ENCODE measurements around the gene ZNF182.
"Not testable (repeated sequence)": the region's sequence is repeated elsewhere in the genome, so short reads cannot be mapped to it uniquely, and the experiment has no call there.

Gene ZNF182

DNA sequence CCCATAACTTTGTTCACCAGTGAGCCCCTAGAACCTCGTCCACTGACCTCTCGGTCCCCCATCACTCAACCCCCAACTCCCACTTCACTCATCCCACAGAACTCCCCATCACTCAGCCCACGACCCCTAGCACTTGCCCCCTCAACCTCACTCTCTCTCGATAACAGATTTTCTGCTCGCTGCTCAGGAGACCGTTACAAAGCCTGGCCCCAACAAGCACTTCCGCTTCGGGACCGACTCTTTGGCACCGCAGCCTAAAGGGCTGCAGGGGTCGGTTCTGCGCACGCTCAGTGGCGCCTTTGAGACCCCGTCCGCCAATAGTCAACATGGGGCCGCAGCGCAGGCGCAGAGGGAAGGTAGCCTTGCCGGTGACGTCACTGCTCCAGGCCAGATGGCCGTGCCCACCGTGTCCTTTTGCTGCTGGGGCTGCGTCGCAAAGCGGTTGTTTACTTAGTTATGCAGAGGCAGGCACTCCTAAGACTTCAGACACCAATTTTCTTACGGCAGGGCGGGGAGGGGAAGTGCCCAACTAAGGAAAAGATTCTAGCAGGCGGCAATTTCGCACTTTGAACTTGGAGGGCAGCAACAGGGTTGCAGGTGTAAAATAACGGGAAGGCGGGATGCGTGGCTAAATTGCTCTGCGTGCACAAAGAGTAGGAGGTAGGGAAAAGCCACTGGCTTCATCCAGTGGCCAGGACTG is at the start of gene ZNF182:
TSS of gene ZNF182 (minus strand) at position 232 of the 700 bp plus-strand sequence. CDS start 1,380 bp downstream, outside the sequence.
- DNase-seq (ENCODE audit: low read depth), result peak; percentile 73

DNA sequence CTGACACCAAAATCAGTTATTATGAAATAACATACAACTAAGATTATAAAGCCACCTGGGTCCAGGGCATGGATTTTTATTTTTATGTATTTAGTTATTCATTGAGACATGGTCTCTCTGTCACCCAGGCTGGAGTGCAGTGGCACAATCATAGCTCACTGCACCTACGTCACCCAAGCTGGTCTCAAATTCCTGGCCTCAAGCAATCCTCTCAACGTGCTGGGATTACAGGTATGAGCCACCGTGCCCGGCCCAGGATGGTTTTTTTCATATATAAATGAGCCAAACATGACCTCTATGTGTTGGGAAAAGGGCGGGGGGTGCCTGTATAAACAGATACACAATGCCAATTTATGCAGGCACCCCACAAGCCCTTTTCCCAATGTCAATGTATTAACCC is 43.1 kb upstream of the ZNF182 start:
- DNase-seq (ENCODE audit: low read depth), result no peak

DNA sequence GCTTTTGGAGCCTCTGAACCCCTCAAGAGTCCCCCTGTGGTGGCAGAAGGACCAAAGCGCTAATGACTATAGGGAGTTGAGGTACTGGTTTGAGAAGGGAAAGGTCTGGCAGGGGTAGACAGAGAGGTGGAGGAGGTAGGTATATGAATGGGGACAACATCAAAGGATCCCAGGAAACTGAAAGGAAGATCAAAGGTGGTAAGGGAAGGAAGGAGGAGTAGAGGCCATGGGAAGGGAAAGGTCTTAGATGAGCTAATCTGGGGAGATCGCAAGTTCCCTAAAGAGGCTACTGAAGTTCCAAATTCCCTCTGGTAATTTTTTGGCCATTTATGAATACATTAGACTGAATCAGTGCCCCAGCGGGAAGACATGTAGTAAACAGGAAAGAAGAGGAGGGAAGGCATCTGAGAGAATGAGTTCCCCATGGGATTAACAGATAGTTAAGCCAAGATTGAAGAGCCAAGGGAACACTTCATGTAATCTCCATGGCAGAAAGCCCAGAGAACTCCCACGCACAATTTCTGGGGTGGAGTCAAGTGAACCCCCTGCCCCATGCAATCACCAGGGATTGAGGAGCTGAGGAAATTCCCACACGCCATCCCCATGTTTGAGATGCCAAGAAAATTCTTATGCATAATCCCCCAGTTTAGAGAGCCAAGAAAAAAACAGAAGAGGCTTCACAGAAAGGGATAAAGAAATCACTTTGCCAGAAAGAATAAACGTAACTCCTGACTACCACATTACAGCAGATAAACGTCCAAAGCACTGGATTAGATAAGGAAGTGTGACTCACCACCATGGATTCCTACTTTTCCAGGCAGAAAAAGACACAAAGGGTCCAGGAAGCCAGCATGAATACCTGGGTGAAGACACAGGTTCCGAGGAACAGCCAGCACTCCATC is 41.9 kb upstream of the ZNF182 start:
- peak; percentile 33 for DNase-seq (ENCODE audit: low read depth)

DNA sequence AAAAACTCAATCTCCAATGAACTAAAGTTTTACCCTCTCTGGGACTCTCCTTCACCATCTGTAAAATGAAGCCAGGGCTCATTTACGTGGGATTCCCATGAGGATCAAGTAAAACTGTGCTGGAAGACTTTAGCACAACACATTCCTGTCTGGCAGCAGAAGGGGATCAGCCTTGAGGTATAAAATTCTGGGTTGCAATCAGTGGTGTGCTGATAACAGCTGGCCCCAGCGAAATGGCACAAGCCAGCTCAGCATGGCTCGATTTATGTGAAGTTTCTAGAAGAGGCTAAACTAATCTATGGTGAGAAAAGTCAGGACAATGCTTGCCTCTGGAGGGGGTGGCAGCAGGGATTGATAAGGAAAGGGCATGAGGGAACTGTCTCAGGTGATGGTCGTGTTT is 39.3 kb upstream of the ZNF182 start:
- no peak for DNase-seq (ENCODE audit: low read depth)

DNA sequence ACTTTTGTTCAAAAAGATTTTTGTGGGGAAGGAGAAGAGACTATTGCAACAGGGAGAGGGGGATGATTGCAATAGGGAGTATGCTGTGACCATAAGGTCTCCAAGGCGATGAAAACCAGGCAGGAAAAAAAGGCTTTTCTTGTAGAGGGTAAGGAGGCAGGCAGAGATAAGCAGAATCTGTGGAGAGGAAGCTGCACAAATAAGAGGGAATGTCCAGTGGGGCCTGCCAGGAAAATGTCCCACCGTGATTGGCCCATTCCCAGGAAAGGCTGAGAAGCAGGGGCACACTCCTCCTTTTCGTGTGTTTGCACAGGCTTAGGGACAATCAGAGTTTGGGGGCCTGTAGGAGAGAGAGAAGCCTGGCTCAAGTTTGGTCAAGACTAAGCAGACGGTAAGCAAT is 32.1 kb upstream of the ZNF182 start:
- DNase-seq (ENCODE audit: low read depth), result no peak

DNA sequence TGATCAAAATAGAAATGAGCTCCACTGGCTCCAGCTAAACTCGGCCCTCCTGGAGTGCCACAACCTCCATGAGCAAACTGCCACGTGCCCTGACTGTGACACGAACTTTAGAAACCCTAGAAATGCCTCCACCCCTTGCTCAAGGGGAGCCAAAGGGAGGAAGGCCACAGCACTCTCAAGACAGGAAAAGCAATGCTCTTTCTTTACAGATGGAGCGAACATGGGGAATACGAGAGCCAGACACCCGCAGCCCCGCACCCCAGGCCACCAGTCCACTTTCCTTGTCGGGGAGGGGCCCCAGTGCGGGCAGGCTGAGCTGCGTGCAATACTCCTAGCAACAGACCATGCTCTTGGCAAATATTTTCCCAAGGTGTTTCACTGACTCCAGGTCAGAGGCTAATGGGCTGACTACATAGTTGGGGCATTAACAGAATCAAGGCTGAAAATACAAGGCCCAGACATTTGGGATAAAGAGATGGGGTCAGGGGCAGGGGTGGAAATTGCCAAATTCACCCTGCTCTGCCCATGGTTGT is 26.9 kb upstream of the ZNF182 start:
- DNase-seq (ENCODE audit: low read depth), result not testable (repeated sequence)

DNA sequence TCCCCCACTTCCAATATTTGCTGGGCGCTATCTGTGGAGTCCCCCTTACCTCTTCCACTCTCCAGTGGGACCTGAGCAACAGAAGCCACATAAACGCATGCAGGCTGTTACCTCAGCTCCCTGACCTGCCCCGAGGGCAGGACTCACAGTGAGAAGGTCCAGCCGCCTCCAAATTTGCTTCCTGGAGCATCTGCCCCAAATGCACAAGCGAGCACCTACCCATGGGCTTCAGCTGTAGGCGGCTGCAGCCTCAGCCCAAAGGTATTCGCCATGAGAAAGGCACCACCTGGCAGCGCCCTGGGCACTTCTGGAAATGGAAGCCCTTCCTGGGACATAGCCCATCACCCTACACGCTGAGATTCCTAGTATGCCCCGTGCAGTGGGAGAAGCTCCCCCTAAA is 26.4 kb upstream of the ZNF182 start:
- DNase-seq (ENCODE audit: low read depth), result no peak

DNA sequence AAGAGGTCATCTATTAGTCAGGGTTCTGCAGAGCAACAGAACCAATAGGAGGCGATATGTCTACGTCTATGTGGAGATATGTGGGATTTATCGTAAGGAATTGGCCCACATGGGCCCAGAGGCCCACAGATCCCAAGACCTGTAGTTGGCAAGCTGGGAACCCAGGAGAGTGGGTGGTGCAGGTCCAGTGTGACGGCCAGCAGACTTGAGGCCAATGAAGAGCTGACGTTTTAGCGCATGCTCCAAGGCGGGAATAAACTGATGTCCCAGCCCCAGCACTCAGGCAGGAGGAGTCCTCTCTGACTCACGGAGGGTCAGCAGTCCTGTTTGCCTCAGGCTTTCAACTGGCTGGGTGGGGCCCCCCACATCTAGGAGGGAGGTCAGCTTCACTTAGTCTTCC is 24.3 kb upstream of the ZNF182 start:
- DNase-seq (ENCODE audit: low read depth), result no peak

DNA sequence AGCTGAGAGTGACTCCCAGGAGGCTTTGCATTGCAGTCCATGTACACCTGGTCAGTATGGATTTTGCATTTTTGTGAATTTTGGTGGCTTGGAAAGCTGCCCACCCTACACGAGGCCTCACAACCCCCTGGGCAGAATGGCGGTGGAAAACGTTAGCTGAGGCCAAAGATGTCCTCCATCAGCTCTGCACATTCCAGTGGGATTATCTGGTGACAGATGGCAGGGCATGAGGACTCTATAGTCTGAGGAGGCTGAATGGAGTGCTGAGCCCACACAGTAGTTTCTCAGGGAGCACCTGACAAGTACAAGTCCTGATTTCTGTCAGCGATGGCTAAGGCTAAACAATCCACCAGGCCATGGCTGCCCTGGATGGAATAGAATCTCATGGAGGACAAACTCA is 23.8 kb upstream of the ZNF182 start:
- DNase-seq (ENCODE audit: low read depth), result not testable (repeated sequence)

DNA sequence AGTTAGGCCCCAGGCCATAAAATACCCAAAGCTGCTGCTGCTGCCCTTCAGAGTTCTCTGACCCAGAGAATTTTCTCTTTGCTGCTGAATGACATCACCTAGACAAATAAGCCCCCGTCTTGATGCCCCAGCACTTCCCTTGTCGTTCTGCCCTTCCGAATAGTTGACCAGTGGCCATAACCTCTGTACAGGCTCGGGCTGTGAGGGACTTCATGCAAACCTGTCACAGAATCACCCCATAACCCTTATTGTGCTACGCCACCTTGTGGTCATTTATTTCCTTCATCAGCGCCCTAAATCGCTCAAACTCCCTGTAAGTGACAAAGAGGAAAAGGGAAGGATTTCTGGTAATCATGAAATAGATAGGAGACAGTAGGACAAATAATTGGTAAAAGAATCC is 21.8 kb upstream of the ZNF182 start:
- DNase-seq (ENCODE audit: low read depth), result peak; percentile 33

DNA sequence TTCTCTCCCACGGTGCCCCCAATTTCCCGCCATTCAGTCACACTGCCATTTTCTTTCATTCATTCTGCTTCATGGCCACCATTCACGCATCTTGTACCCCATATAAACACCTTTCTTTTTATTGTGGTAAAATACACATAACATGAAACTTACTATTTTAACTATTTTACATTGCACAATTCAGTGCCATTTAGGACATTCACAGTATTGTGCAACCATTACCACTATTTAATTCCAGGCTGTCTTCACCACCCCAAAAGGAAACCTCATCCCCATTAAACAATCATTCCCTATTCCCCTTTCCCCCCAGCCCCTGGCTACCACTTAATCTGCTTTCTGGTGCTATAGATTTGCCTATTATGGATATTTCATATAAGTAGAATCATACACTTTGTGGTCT is 18.9 kb upstream of the ZNF182 start:
- no peak for DNase-seq (ENCODE audit: low read depth)

DNA sequence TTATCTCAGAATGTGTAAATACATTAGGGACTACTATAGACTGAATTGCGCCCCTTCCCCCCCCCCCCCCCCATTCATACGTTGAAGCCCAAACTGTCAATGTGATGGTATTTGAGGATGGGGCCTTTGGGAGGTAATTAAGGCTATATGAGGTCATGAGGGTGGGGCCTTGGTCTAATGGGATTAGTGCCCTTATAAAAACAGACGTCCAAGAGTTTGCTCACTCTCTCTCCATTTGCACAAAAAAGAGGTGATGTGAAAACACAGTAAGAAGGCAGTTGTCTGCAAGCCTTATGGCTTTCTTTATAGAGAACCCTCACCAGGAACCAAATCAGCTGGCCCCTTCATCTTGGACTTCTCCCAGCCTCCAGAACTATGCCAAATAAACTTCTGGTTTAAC is 18.3 kb upstream of the ZNF182 start:
- no peak for DNase-seq (ENCODE audit: low read depth)

DNA sequence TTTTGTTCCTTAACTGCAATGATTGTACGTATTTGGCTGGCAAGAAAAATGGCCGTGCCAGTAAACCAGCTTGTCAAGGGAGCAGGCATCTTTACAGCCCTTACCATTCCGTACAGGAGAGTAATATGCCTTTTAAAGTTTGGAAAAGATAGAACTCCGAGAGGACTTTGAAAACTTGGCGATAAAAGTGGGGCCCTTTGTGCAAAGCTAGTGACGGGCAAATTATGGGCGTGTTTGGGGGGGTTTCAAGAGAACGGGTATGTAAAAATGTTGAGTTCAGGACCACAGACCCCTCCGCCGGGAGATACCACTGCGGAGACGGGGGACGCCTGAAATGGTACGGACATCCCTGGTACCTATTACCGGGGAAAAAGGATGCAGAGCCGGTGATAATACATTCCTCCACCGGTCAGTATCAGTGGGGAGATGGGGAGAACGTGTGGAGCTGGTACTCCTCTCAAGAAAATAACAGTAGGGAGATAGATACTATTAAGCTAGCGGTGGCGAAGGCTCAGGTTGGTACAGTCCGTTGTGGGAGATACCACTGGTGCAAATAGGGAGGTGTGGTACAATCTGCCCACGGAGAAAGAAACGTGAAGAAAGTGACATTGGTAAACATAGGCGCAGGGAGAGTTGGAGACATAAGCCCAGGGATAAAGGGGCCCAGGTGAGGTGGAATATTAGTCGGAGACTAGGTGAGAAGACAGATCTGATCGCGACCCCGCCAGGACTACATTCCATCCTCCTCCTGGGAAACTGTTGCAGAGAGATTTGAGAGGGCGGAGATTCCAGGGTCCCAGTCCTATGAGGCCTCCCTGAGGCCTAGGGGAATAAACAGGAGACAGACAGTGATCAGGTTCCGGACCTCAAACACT is 17.5 kb upstream of the ZNF182 start:
- DNase-seq (ENCODE audit: low read depth), result peak; percentile 56

DNA sequence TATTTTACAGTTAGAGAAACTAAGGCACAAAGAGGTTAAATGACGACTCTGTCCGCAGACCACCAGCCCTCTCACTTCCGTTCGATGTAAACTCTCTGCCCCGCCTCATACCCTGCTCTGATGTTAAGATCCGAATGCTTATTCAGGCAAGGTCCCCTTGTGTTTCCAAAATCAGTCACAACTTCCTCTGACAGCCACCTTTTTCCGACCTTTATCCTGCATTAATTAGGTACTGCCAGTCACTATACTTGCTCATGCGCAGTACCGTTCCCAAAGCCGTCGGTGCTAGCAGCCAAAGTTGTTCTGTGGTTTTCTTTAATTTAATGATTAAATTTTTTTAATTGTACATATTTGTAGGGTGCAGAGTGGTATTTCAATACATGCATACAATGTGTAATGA is 16.7 kb upstream of the ZNF182 start:
- DNase-seq (ENCODE audit: low read depth), result not testable (repeated sequence)

DNA sequence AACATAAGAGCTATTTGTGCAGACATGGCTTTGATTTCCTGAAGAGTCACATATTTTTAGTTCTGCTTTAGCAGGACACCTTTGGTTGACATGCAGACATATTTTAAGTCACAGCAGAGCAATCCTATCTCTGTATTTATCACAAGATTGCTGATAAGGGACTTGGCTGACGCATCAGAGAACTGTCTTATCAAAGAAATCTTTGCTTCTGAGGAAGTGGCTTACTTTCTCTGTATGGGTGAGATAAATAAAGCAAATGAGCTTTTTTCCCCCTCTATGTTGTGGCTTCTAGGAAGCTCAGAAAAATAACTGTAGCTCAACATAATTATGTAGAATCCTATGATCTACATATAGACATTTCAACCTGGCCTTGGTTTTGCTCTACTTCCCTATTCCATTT is 16.1 kb upstream of the ZNF182 start:
- DNase-seq (ENCODE audit: low read depth), result not testable (repeated sequence)

DNA sequence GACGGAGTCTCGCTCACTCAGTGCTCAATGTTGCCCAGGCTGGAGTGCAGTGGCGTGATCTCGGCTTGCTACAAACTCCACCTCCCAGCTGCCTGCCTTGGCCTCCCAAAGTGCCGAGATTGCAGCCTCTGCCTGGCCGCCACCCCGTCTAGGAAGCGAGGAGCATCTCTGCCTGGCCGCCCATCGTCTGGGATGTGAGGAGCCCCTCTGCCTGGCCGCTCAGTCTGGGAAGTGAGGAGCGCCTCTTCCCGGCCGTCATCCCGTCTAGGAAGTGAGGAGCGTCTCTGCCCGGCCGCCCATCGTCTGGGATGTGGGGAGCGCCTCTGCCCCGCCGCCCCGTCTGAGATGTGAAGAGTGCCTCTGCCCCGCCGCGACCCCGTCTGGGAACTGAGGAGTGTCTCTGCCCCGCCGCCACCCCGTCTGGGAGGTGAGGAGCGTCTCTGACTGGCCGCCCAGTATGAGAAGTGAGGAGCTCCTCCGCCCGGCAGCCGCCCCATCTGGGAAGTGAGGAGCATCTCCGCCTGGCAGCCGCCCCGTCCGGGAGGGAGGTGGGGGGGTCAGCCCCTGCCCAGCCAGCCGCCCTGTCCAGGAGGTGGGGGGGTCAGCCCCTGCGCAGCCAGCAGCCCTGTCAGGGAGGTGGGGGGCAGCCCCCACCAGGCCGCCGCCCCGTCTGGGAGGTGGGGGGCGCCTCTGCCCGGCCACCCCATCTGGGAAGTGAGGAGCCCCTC is 13.0 kb upstream of the ZNF182 start:
- not testable (repeated sequence) for DNase-seq (ENCODE audit: low read depth)

DNA sequence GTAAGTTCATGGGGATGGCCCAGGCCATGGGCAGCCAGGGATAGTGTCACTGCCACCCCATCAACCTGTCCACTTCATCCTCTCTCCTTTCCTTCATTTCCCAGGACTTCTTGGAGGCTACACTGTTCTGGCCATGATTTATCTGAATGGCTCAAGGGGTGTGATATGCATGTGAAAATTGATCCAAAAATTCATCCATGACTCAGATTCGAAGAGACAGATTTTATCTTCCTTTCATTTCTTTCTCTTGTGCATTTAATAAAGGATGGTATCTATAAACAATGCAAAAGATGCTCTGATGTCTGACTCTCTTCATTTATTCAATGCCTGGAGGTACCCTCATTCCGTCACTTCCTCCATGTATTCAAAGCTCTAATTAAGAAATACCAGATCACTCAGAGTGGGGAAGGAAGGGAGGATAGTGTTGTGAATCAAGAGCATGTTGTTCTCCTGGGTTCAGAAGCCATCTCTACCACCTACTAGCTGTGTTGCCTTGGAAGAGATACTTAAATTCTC is 5.7 kb upstream of the ZNF182 start:
- DNase-seq (ENCODE audit: low read depth), result not testable (repeated sequence)

DNA sequence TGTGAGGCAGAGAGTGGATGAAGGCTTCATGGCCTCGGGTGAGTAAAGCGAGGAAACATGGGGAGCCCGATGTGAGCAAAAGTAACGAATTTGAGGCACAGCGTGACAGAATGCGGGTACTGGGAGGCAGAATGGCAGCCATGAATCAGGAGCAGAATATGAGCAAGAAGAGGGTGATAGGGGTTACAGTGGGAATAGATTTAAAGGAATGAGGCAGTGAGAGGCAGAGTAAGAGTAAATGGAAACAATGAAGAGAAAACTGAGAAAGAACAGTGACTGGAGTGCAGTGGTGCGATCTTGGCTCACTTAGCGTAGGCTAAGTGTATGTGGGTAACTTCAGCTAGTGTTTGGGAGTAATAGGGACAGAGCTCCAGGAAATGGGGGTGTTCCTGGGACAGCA is 2.9 kb upstream of the ZNF182 start, which contains the start of gene SPACA5:
TSS of gene SPACA5 (plus strand) at position 301 of the 400 bp plus-strand sequence. CDS start 815 bp downstream, outside the sequence.
- DNase-seq (ENCODE audit: low read depth), result not testable (repeated sequence)

DNA sequence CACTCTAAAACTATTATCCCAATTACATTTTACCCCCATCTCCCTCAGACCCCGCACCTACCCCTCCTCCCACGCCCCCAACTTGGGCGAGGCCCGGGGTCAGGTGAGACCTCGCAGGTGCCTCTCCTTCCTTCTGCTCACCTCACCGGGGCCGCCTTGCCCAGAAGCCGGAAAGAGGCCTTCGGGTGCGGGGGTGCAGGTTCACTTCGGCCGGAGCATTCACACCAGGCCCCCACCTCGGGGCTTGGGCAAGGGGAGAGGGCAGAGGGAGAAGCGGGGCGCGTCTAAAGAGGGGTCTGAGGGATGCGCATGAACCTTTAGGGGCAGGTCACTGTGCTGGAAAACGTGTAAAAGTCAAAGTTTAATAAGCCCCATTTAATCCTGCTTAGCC is 427 bp downstream of the ZNF182 start:
- DNase-seq (ENCODE audit: low read depth), result no peak

DNA sequence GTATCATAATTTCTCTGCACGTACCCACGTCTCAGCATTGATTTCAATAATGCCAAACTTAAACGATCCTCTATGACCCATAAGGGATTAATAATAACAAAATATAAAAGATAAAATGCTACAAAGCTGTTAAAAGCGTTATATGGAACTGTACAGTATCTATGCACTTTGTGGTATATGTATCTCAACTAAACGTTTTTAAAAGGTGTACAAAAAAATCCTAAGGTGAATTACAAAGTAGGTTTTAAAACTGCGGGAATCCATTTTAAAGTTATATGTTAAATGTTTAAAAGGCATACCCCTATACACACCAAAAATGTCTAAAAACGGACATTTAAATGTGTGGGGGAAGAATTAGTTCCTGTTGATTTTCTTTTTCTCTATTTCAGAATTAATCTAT is 860 bp downstream of the ZNF182 start:
- no peak for DNase-seq (ENCODE audit: low read depth)

DNA sequence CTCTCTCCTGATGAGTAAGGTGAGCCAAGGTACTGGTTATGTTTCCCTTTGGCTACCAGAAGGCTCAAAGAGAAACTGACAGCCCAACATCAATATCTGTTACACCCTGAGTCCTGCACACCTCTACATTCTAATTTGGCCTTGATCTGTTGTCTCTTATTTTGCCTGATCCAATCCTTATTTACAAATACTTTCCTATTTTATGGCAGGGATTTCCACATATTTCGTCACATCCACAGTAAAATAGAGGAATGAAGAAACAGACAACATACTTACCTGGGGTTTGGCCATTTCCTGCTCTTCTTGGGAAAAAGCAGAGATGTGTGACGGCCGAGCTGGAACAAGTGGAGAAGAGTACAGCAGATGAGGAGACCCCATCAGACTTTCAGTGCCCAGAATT is 1.5 kb downstream of the ZNF182 start:
- DNase-seq (ENCODE audit: low read depth), result no peak

Data from stromal cell of bone marrow (primary cell).